CD14-positive monocyte (primary cell): ENCODE data around the gene AQP3. TPM values are rescaled to one million over a fixed set of nuclear protein-coding genes. Genes with fewer than 3 reads are reported as not detected.
"Not testable (repeated sequence)": the region's sequence is repeated elsewhere in the genome, so short reads cannot be mapped to it uniquely, and the experiment has no call there.

Experiments used
- DNase-seq, 3 donors: peaks; one replicate each; pipeline ENCODE4 v3.0.0-alpha.2; 2011 to 2022
- H2AFZ ChIP-seq: 2 replicates; pipeline ENCODE4 v1.6.0; 2012; ENCODE audit warnings: mild to moderate bottlenecking, low read depth, low read length, inconsistent platforms; ENCODE audit not compliant: insufficient read depth, poor library complexity, severe bottlenecking
- H3K27ac ChIP-seq, 2 donors: 1 replicate in 1 of 2; 2 replicates in 1 of 2; pipeline ENCODE4 v1.5.1; 2012 to 2013; ENCODE audit warnings: low read length in 2 of 2, control low read depth in 1 of 2, inconsistent platforms in 1 of 2, low read depth in 1 of 2, mild to moderate bottlenecking in 1 of 2
- H3K27me3 ChIP-seq, 2 donors: one replicate each; pipeline versions ENCODE4 v1.6.0 to v1.6.1; 2011 to 2013; ENCODE audit warnings: low read length in 2 of 2; ENCODE audit not compliant: control insufficient read depth in 2 of 2, insufficient read depth in 2 of 2
- H3K36me3 ChIP-seq, 2 donors: replicated peaks in 1 of 2; 1 replicate in 1 of 2; 2 replicates in 1 of 2; pipeline versions ENCODE4 v1.5.1 to v1.6.1; 2012 to 2013; ENCODE audit warnings: low read length in 2 of 2, control low read depth in 1 of 2, inconsistent platforms in 1 of 2, mild to moderate bottlenecking in 1 of 2; ENCODE audit not compliant: insufficient read depth in 2 of 2, control insufficient read depth in 1 of 2
- H3K4me1 ChIP-seq, 2 donors: 1 replicate in 1 of 2; 2 replicates in 1 of 2; pipeline versions ENCODE4 v1.5.1 to v1.6.1; 2012 to 2013; ENCODE audit warnings: low read length in 2 of 2, control low read depth in 1 of 2, inconsistent platforms in 1 of 2, mild to moderate bottlenecking in 1 of 2, moderate library complexity in 1 of 2; ENCODE audit not compliant: insufficient read depth in 2 of 2, control insufficient read depth in 1 of 2
- H3K4me2 ChIP-seq: replicated peaks from 2 replicates; pipeline ENCODE3; 2012; ENCODE audit warnings: low read length, moderate library complexity, mild to moderate bottlenecking; ENCODE audit not compliant: poor library complexity, severe bottlenecking; ENCODE audit errors: extremely low read depth
- H3K4me3 ChIP-seq, 3 experiments: fragments of 200-600 bp in 1 of 3; sonication (generic) in 1 of 3; replicated peaks in 1 of 3; 1 replicate in 2 of 3; 2 replicates in 1 of 3; pipeline ENCODE4 v1.5.1; 2011 to 2013; ENCODE audit warnings: low read length in 3 of 3, mild to moderate bottlenecking in 3 of 3, control low read depth in 2 of 3, low read depth in 2 of 3, inconsistent platforms in 1 of 3, moderate library complexity in 1 of 3
- H3K79me2 ChIP-seq: 2 replicates; pipeline ENCODE4 v1.6.0; 2012; ENCODE audit warnings: mild to moderate bottlenecking, control low read depth, inconsistent platforms, low read length, moderate library complexity; ENCODE audit not compliant: insufficient read depth
- H3K9ac ChIP-seq: 2 replicates; pipeline ENCODE4 v1.6.0; 2017; ENCODE audit warnings: low read length, mild to moderate bottlenecking; ENCODE audit not compliant: insufficient read depth, poor library complexity, severe bottlenecking
- H3K9me3 ChIP-seq, 2 donors: replicated peaks in 1 of 2; 1 replicate in 1 of 2; 2 replicates in 1 of 2; pipeline versions ENCODE4 v1.5.1 to v1.6.1; 2012 to 2013; ENCODE audit warnings: low read length in 2 of 2, control low read depth in 1 of 2; ENCODE audit not compliant: control insufficient read depth in 1 of 2, insufficient read depth in 1 of 2
- H4K20me1 ChIP-seq: 2 replicates; pipeline ENCODE4 v1.6.0; 2012; ENCODE audit warnings: mild to moderate bottlenecking, low read length, control low read depth, moderate library complexity; ENCODE audit not compliant: insufficient read depth
- H3K27ac Mint-ChIP-seq, 7 donors: one replicate each; pipeline ENCODE4 v1.8.0; 2020; ENCODE audit warnings: mild to moderate bottlenecking in 7 of 7, mixed read lengths in 7 of 7, moderate library complexity in 6 of 7, inconsistent platforms in 2 of 7
- H3K27me3 Mint-ChIP-seq, 3 donors: one replicate each; pipeline ENCODE4 v1.8.0; 2021 to 2022; ENCODE audit warnings: low read depth in 3 of 3, mild to moderate bottlenecking in 3 of 3, mixed read lengths in 3 of 3, moderate library complexity in 3 of 3, inconsistent platforms in 1 of 3
- H3K36me3 Mint-ChIP-seq, 2 donors: one replicate each; pipeline ENCODE4 v1.8.0; 2020; ENCODE audit warnings: mixed read lengths in 2 of 2, inconsistent platforms in 1 of 2, mild to moderate bottlenecking in 1 of 2
- H3K4me1 Mint-ChIP-seq: one replicate; pipeline ENCODE4 v1.8.0; 2020; ENCODE audit warnings: mild to moderate bottlenecking, mixed read lengths
- H3K4me3 Mint-ChIP-seq, 2 donors: one replicate each; pipeline ENCODE4 v1.8.0; 2020; ENCODE audit warnings: mild to moderate bottlenecking in 2 of 2, mixed read lengths in 2 of 2, moderate library complexity in 1 of 2
- H3K9me3 Mint-ChIP-seq, 7 donors: one replicate each; pipeline ENCODE4 v1.8.0; 2020 to 2022; ENCODE audit warnings: mixed read lengths in 7 of 7, mild to moderate bottlenecking in 6 of 7, moderate library complexity in 6 of 7, inconsistent platforms in 2 of 7
- WGBS: methylation state at CpG from one replicate; pipeline ENCODE4 v1.1.5; 2013; ENCODE audit warnings: missing lambda C conversion rate; ENCODE audit not compliant: insufficient coverage; 5-methylcytosine and 5-hydroxymethylcytosine counted together
- intact Hi-C, 2 donors: fragments of 100-400 bp; cut with micrococcal nuclease; formaldehyde crosslinking; loops; one replicate each; pipeline versions ENCODE4 v1.15.0 to v1.15.1; 2023
- polyA plus RNA-seq, 3 donors: library from polyadenylated mRNA; depleted of rRNA in 1 of 3; unstranded in 2 of 3; stranded (reverse) in 1 of 3; fragments of 300-500 nt in 2 of 3; fragments of >200 nt in 1 of 3; fragmentation: Illumina TruSeq in 2 of 3; gene quantifications; 1 replicate in 2 of 3; 2 replicates in 1 of 3; pipeline ENCODE4 v1.2.3, GENCODE V29; 2012 to 2021

AQP3 gene
- polyA plus RNA-seq, 3 donors = 0.39 to 0.70 (median 0.63) TPM

GRCh38 chr9:33401809-33402208, 45.6 kb downstream of the AQP3 start:
- H3K9me3 ChIP-seq, H3K36me3 ChIP-seq, H3K4me2 ChIP-seq, H3K4me1 Mint-ChIP-seq, H3K36me3 Mint-ChIP-seq, H3K4me3 Mint-ChIP-seq, H3K27ac ChIP-seq, H3K9me3 Mint-ChIP-seq, H3K4me3 ChIP-seq, H2AFZ ChIP-seq, H3K9ac ChIP-seq, intact Hi-C loops, DNase-seq, H3K27me3 Mint-ChIP-seq, H4K20me1 ChIP-seq, H3K27ac Mint-ChIP-seq, H3K79me2 ChIP-seq, H3K27me3 ChIP-seq, H3K4me1 ChIP-seq: not testable (repeated sequence)
- WGBS = 96% methylated on average over 4 of the region's 10 CpGs

- H3K9me3 Mint-ChIP-seq, H3K4me3 Mint-ChIP-seq, H3K27me3 Mint-ChIP-seq, intact Hi-C loops, H3K36me3 ChIP-seq, H3K27me3 ChIP-seq, DNase-seq, H3K27ac ChIP-seq, H3K4me1 Mint-ChIP-seq, H3K4me3 ChIP-seq, H3K4me2 ChIP-seq, H4K20me1 ChIP-seq, H3K36me3 Mint-ChIP-seq, H2AFZ ChIP-seq, H3K4me1 ChIP-seq, H3K9me3 ChIP-seq, H3K9ac ChIP-seq, H3K79me2 ChIP-seq, H3K27ac Mint-ChIP-seq: not testable (repeated sequence)
- 75% methylated on average over 3 of the region's 4 CpGs for WGBS
Measured at GRCh38 chr9:33399047-33399446, 48.3 kb downstream of the AQP3 start.

DNA sequence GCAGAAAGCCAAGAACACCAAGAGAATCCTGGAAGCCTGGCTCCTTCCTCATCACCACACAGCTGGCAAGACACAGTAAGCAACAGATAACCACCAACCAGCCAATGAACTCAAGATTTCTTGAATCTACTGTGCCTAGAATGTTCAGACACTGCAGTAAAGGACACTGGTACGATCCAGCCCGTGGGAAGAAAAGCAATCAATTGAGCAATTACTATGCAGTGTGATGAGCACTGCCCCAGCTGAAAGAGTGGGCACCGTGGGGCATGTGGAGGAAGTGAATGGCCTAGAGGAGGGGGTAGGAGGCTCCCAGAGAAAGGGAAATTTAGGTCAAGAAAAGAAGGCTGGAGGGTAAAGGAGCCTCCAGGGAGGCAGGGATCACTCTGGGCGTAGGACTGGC, 49.6 kb downstream of the AQP3 start:
- H3K36me3 ChIP-seq, H3K79me2 ChIP-seq, H3K4me3 Mint-ChIP-seq, H2AFZ ChIP-seq, H3K9me3 Mint-ChIP-seq, H3K4me2 ChIP-seq, DNase-seq, intact Hi-C loops, H3K9ac ChIP-seq, H3K9me3 ChIP-seq, H3K27ac ChIP-seq, H3K27ac Mint-ChIP-seq, H3K36me3 Mint-ChIP-seq, H3K27me3 ChIP-seq, H4K20me1 ChIP-seq, H3K27me3 Mint-ChIP-seq, H3K4me3 ChIP-seq, H3K4me1 Mint-ChIP-seq, H3K4me1 ChIP-seq: not testable (repeated sequence)
- WGBS = no CpG with 5 or more reads among the region's 4 CpGs

- H3K4me2 ChIP-seq, H3K27ac ChIP-seq, H3K4me3 ChIP-seq, H3K9me3 ChIP-seq, H3K9ac ChIP-seq, H3K4me1 ChIP-seq, H3K36me3 ChIP-seq, H3K4me3 Mint-ChIP-seq, H3K27me3 ChIP-seq, H4K20me1 ChIP-seq, intact Hi-C loops, DNase-seq, H2AFZ ChIP-seq, H3K36me3 Mint-ChIP-seq, H3K79me2 ChIP-seq, H3K4me1 Mint-ChIP-seq, H3K9me3 Mint-ChIP-seq, H3K27me3 Mint-ChIP-seq: not testable (repeated sequence)
- 97% methylated on average over 10 of the region's 15 CpGs for WGBS
- H3K27ac Mint-ChIP-seq = peak overlapping the region in 2 of 7 donors; percentile 16 to 52
Measured at GRCh38 chr9:33395159-33395879, 52.1 kb downstream of the AQP3 start.
